ENCODE measurements around the gene BLOC1S3.

BLOC1S3 gene, protein sequence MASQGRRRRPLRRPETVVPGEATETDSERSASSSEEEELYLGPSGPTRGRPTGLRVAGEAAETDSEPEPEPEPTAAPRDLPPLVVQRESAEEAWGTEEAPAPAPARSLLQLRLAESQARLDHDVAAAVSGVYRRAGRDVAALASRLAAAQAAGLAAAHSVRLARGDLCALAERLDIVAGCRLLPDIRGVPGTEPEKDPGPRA

DNA sequence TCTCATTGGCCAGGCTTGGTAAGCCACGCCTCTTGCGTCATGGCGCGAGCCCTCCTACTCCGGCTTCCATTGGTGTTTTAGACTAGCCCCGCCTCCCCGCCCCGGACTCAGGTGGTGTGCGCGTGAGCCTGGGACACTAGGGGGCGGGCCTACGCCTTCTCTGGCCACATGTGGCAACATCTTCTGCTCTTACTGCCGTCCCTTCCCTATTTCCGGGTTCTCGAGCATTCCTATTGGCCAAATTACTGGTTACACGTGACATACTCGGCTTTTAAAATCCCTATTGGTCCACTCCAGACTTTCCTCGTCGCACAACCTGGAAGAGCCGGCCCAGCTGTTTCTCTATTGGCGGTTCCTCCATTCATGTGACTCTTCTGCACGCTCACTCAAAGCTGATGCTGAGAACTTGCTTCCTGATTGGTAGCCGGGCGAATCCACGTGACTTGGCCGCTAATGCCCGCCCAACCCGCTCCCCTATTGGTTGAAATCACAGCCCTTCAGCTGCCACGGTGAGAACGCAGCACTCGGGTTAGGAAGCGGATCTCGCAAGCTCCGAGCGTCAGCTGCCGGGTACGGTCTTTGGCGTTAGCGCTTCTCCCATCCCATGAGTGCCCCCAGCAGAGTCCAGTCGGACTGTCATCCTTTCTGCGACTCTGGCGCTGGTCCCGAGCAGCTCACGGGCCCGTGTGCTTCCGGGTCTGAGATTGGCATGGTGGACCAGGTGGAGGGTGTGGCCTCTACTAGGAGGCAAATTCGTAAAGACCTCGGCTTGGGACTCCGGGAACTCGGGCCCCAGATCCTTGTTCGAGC, at the start of gene BLOC1S3:
Gene BLOC1S3, plus strand, starts transcription at position 523 of the 810 bp plus-strand sequence. CDS start 513 bp downstream, outside the sequence.
- peak; percentile 100 for DNase-seq

DNA sequence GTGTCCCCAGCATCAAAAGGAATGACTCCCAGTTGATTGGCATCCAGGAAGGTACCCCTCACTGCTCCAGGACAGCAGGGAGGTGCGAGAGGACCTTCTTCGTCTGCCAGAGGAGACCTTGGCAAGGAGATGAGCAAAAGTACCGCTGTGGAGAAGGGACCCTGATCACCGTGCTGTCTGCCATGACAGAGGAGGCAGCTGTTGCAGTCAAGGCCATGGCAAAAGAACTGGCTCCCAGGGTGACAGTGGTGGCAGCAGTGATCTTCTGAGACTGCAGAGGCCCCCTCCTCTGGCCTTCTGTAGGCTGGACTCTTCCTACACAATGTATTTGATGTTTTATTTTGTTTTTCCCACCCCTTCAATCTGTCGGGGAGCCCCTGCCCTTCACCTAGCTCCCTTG, 49.8 kb upstream of the BLOC1S3 start:
- no peak for DNase-seq

DNA sequence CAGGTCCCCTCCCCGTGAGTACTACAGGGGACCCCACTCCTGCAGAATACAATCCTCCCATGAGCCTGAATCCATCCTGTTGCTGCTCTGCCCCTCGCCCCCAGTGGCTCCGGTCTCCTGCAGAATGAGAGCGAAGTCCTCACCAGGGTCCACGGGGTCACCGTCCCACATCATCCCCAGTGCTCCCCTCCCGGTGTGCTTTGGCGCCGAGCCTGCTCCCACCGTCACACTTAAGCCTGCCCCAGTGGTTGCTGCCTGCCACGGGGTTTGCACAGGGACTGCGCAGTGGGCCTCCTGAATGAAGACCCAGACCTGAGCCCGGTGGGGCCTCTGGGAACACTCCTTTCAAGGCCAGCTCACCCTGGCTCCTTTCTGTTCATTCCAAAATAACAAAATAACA, 48.3 kb upstream of the BLOC1S3 start:
- no peak for DNase-seq

DNA sequence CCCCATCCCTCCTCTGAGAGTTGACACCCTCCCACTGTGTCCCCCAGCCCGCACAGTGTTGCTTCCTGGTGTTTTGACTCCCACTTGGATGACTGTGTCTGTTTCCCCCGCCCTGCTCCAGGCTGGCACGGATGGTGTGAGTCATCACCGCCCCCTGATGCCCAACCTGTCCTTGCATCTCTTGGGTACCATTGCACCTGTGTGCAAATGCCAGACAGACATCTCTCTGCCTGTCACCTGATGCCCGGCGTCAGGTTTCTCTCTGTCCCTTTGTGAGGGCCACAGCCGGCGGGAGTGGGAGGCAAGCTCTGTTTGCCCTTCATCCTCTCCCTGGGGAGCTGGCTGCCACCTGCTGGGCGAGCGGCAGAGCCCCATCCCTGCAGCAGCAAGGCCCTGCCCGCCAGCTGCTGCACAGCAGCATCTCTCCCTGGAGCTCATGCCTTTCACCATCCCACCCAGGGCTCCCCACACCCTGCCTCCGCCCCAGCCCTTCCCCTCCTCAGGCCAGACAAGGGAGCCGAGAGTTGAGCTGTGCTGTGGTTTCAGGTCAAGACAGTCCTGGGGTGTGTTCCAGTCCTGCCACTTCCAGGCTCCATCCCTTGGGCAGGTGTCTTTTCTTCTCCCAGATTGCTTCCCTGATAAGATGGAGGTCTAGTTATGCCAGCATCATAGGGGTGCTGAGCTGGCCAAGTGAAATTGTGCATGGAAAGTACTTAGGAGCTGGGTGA, 47.5 kb upstream of the BLOC1S3 start:
- no peak for DNase-seq

DNA sequence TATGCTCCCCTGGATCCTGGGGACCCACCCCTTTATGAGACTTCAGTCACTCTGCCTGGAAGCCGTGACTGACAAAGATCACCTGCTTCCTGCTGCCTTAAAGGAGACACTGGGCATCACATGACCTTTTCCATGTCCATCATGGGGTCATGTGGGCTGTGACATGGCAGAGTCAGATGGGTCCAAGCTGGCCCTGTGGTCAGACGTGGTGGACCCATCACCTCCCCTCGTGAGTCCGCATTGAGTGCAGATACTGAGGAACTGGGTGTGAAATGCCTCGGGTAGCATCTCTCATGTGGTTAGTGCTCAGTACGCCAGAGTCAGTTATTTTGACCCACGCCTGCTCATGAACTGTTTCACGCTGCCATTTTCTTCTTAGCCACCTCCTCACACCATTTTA, 44.9 kb upstream of the BLOC1S3 start:
- no peak for DNase-seq

DNA sequence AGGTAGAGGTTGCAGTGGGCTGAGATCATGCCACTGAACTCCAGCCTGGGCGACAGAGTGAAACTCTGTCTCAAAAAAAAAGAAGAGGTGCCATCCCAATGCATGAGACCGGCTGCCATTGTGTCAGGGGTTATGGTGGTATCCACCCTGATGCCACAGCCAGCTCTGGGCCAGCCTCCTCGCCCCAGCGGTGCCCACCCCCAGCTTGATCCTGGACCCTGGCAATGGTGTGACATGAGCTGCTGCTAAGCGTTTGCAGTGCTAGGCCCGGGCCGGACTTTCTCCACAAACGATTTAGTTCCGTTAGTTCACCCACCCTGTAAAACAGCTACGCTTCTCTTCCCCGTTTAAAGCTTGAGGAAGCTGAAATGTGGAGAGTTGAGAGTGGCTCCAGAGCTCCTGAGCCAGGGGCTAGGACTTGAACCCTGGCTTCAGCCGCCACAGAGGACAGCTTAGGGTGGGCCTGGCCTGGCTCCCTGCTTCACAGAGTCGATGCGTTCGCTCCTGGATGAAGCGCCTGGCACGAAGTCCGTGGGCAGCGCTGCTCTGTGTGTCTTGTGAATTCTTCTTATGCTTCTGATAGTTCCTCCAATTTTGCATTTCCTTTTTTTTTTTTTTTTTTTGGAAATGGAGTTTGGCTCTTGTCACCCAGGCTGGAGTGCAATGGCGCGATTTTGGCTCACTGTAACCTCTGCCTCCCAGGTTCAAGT, 43.3 kb upstream of the BLOC1S3 start:
- no peak for DNase-seq

DNA sequence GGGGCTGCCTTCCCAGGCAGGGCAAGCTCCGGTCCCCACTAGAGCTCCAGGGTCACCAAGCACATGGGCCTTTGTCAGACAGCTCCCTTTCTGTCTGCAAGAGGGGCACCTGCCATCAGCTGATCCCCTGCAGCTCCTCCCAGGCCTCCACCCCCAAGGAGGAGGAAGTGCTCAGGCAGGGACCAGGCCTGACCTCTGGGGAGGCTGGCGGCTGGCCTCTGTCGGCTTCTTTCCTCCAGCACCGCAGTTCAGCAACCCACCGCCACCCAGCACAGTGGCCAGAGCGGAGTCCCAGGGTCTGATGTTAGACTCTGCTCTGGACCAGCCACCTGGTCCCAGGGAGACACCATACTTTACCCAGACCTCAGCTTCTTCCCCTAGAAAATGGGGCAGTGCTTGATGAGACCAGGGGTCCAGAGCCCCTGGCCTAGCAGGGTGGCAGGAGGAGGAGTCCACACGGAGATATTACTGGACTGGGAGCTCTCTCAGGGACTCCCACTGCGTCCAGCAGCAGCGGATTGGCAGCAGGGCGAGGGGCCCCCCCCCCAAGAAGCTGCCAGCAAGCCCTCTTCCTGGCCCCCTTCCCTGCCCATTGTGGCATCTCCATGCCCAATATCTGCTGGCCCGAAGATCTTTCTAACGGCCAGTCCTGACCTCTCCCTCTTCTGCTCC, 41.9 kb upstream of the BLOC1S3 start:
- DNase-seq, result no peak

DNA sequence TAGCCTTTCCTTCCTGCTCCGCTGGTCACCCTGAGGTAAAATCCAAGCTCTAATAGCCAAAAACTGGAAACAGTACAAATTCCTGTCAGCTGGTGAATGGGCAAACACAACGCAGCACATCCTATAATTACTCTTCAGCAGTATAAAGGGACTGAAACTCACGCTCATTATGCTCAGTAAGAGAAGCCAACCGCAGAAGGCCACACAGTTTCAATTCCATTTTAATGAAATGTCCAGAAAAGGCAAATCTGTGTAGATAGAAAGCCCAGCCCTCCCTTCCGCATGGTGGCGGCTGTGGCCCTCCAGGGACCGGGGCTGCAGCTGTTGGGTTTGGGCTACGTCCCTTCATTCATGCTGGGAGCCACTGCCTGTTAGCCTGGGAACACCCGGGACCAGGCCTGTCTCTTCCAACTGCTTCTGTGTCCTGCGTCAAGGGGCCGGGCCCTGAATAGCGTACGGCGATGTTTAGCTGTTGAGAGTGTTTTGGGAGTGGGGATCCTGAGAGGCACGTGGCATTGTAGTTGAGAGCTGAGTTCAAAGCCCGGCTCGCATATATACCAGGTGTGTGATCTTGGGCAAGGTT, 41.3 kb upstream of the BLOC1S3 start:
- DNase-seq, result no peak

DNA sequence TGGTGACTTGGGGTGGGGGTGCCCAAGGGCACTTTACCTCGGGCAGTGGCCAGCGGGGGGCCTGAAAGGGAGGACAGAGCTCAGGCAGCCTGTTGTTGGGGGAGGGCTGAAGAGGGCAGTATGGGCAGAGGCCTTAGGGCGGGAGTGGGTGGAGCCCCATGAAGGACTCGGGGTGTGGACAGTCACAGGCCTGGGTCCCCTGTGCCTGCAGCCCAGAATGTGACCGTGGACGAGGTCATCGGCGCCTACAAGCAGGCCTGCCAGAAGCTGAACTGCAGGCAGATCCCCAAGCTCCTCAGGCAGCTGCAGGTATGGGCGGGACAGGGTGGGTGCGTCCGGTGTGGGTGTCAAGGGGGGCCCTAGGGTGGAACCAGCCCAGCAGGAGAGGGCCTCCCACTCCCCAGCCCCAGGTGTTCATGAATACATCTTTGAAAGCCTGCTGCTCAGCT, 40.3 kb upstream of the BLOC1S3 start:
- DNase-seq, result no peak

- DNase-seq, result no peak
Measured at GRCh38 chr19:45139286-45140143, 39.1 kb upstream of the BLOC1S3 start.

- DNase-seq, result no peak
Measured at GRCh38 chr19:45140144-45140503, 38.5 kb upstream of the BLOC1S3 start.

GRCh38 chr19:45140533-45140932, 38.1 kb upstream of the BLOC1S3 start:
- no peak for DNase-seq

DNA sequence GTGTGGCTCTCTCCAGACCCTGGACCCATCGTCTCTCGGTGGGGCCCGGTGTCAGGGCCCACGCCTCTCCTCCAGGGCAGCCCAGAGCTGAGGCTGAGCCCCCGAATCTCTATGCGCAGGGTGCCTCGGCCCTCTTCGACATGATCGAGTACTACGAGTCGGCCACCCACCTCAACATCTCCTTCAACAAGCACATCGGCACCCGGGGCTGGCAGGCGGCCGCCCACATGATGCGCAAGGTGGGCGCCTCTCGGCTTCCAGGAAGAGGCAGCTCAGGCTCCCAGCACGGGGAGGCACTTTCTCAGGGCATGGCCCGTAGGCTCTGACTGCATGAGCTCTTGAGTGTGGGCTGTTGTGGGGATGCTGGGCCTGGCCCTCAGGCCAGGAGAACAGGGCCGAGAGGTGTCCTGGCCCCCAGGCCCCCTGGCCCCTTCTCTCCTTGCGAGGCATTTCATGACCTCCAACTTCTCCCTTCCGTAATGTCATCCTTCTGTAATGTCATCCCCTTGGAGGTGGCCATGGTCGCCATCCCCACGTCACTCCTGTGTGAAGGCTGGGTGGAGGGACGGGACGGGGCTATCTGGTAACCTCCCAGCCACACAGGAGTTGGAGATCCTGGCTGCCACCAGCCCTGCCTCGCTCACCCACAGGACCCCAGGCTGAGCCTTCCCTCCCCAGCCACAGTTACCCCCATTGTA, 37.2 kb upstream of the BLOC1S3 start:
- DNase-seq, result no peak

- no peak for DNase-seq
Measured at GRCh38 chr19:45142016-45142725, 36.4 kb upstream of the BLOC1S3 start.

- DNase-seq, result no peak
Measured at GRCh38 chr19:45142726-45143110, 35.9 kb upstream of the BLOC1S3 start.

- DNase-seq, result no peak
Measured at GRCh38 chr19:45144431-45145269, 33.9 kb upstream of the BLOC1S3 start.

- no peak for DNase-seq
Measured at GRCh38 chr19:45145270-45146189, 33.1 kb upstream of the BLOC1S3 start.

- no peak for DNase-seq
Measured at GRCh38 chr19:45146251-45146650, 32.3 kb upstream of the BLOC1S3 start.
